NCI-H1930 (cell line): ENCODE measurements around the gene ZNF107.
"Not testable (repeated sequence)": the region's sequence is repeated elsewhere in the genome, so short reads cannot be mapped to it uniquely, and the experiment has no call there.

Experiments
- DNase-seq, 2 experiments: peaks; one replicate each; lab custom pipeline; 2025; lab: John Stamatoyannopoulos, UW

Gene ZNF107

GRCh38 chr7:64643566-64643965 is 22.4 kb upstream of the ZNF107 start:
- DNase-seq = no peak

- DNase-seq = no peak
Measured at GRCh38 chr7:64651203-64651602, 14.7 kb upstream of the ZNF107 start.

GRCh38 chr7:64651632-64652165 is 14.2 kb upstream of the ZNF107 start:
- DNase-seq = no peak

- no peak for DNase-seq
Measured at GRCh38 chr7:64653721-64654401, 12.1 kb upstream of the ZNF107 start.

- no peak for DNase-seq
Measured at GRCh38 chr7:64654796-64655548, 11.0 kb upstream of the ZNF107 start.

- no peak for DNase-seq
Measured at GRCh38 chr7:64655811-64656210, 10.1 kb upstream of the ZNF107 start.

GRCh38 chr7:64656489-64656888 is 9.4 kb upstream of the ZNF107 start:
- DNase-seq = no peak

GRCh38 chr7:64662091-64662490 is 3.8 kb upstream of the ZNF107 start:
- not testable (repeated sequence) for DNase-seq

- no peak for DNase-seq
Measured at GRCh38 chr7:64666663-64667050, 724 bp downstream of the ZNF107 start.

GRCh38 chr7:64667311-64667710 is 1.4 kb downstream of the ZNF107 start:
- DNase-seq = no peak

- no peak for DNase-seq
Measured at GRCh38 chr7:64672414-64672813, 6.5 kb downstream of the ZNF107 start.

- DNase-seq = no peak
Measured at GRCh38 chr7:64685091-64685490, 19.2 kb downstream of the ZNF107 start.

- no peak for DNase-seq
Measured at GRCh38 chr7:64685741-64686140, 19.8 kb downstream of the ZNF107 start.

- no peak for DNase-seq
Measured at GRCh38 chr7:64686493-64687184, 20.7 kb downstream of the ZNF107 start.

GRCh38 chr7:64687249-64687648 is 21.3 kb downstream of the ZNF107 start:
- DNase-seq = no peak

- DNase-seq = no peak
Measured at GRCh38 chr7:64688988-64689387, 23.1 kb downstream of the ZNF107 start.

- no peak for DNase-seq
Measured at GRCh38 chr7:64691831-64692230, 25.9 kb downstream of the ZNF107 start.

- not testable (repeated sequence) for DNase-seq
Measured at GRCh38 chr7:64697863-64698262, 31.9 kb downstream of the ZNF107 start.

GRCh38 chr7:64706625-64707292 is 40.8 kb downstream of the ZNF107 start:
- DNase-seq = no peak

GRCh38 chr7:64717896-64718295 is 52.0 kb downstream of the ZNF107 start:
- DNase-seq = not testable (repeated sequence)

GRCh38 chr7:64729089-64729848 is 63.3 kb downstream of the ZNF107 start:
- DNase-seq = no peak
